ENCODE results near the gene SLC25A45. TPM values are rescaled to one million over a fixed set of nuclear protein-coding genes. Genes with fewer than 3 reads are reported as not detected.

The SLC25A45 gene
- total RNA-seq, 2 experiments from 2014 or later = 12.8 to 14.4 TPM

DNA sequence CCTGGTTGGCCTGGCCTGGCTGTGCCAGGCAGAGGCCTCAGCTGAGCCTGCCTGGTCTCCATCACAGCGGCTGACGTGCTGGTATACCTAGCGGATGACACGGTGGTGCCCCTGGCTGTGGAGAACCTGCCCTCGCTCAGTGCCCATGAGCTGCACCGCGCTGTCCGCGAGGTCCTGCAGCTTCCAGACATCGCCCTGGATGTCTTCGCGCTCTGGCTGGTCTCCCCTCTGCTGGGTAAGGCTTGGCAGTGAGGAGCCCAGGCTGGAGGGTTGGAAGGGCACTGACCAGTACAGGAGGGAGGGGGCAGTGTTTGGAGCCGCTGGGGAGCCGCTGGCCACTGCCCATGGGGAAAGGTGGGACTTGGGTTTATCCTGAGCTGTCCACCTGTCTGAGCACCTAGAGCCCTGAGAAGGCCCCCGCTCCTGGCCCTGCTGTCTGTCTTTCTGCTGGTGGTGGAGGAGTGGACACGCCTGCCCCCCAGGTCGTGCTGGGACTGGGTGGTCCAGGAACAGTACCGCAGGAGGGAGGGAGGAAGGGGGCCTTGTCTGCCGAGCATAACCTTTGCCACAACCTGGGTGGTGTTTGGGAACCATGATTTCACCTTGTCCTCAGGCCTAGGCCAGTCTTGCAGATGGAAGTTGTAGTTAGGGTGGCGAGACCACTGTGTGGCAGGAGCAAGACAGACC lies 7.0 kb upstream of the SLC25A45 start:
- ATAC-seq = no peak
- ChIA-PET POLR2A (interaction anchor here (0.6 to 18.5 kb wide), 4 partner anchors 32 to 484 kb away, joined by 3 to 339 read pairs (median 168); partner anchors contain the start of genes MALAT1 and NEAT1), CTCF (no interaction called here)
- H3K9me3 Mint-ChIP-seq = no peaks in the 10 kb centered on the region
- intact Hi-C loops (cut with micrococcal nuclease) = no loop called here
- peaks cover 63% of the 10 kb centered on the region for H3K4me1 Mint-ChIP-seq (ENCODE audit: low read depth)
- no peak overlapping the region for H3K4me3 Mint-ChIP-seq
- DNase-seq = no peak
- no peaks in the 10 kb centered on the region for H3K27me3 Mint-ChIP-seq
- TF ChIP-seq, protein P1, sequence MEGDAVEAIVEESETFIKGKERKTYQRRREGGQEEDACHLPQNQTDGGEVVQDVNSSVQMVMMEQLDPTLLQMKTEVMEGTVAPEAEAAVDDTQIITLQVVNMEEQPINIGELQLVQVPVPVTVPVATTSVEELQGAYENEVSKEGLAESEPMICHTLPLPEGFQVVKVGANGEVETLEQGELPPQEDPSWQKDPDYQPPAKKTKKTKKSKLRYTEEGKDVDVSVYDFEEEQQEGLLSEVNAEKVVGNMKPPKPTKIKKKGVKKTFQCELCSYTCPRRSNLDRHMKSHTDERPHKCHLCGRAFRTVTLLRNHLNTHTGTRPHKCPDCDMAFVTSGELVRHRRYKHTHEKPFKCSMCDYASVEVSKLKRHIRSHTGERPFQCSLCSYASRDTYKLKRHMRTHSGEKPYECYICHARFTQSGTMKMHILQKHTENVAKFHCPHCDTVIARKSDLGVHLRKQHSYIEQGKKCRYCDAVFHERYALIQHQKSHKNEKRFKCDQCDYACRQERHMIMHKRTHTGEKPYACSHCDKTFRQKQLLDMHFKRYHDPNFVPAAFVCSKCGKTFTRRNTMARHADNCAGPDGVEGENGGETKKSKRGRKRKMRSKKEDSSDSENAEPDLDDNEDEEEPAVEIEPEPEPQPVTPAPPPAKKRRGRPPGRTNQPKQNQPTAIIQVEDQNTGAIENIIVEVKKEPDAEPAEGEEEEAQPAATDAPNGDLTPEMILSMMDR (IDR thresholded peaks at IDR 0.05) = no peak
- H3K27ac Mint-ChIP-seq = peak overlapping the region; percentile 25
- H3K36me3 Mint-ChIP-seq (ENCODE audit: low read depth) = peaks cover 17% of the 10 kb centered on the region

DNA sequence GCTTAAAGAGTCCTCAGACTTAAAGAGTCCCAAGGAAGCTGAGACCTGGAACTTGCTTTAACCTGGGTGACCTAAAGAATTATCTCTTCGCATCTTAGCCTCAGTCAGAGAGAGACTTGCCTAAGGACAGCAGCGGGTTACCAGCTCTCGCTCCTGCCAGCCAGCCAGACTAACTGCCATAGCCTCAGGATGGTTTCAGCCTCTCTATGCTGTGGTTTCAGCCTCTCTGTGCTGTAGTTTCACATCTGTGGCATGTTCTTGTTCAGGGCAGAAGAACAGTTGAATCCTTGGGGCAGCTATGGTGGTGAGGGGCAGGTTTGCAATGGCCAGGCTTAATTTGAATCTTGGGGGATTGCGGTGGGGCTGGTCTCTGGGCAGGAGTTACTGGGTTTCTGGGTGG lies 6.3 kb upstream of the SLC25A45 start:
- Mint-ChIP-seq H3K27ac (peak overlapping the region; percentile 50), H3K4me3 (peak overlapping the region; percentile 39), H3K36me3 (ENCODE audit: low read depth) (peaks cover 17% of the 10 kb centered on the region), H3K27me3 (no peaks in the 10 kb centered on the region), H3K9me3 (no peaks in the 10 kb centered on the region), H3K4me1 (ENCODE audit: low read depth) (peaks cover 70% of the 10 kb centered on the region)
- intact Hi-C loops (cut with micrococcal nuclease) = no loop called here
- TF ChIP-seq, protein P1 (IDR thresholded peaks at IDR 0.05) = no peak
- ATAC-seq (no peak), DNase-seq (no peak)
- ChIA-PET CTCF (interaction anchor here (0.8 to 2.8 kb wide), 9 partner anchors 12 to 143 kb away, joined by 3 to 20 read pairs (median 4); no protein-coding TSS in a partner anchor), POLR2A (interaction anchor here (1.0 to 18.5 kb wide), 6 partner anchors 9 to 138 kb away, joined by 3 to 339 read pairs (median 4); partner anchors contain the start of genes MALAT1 and NEAT1)

DNA sequence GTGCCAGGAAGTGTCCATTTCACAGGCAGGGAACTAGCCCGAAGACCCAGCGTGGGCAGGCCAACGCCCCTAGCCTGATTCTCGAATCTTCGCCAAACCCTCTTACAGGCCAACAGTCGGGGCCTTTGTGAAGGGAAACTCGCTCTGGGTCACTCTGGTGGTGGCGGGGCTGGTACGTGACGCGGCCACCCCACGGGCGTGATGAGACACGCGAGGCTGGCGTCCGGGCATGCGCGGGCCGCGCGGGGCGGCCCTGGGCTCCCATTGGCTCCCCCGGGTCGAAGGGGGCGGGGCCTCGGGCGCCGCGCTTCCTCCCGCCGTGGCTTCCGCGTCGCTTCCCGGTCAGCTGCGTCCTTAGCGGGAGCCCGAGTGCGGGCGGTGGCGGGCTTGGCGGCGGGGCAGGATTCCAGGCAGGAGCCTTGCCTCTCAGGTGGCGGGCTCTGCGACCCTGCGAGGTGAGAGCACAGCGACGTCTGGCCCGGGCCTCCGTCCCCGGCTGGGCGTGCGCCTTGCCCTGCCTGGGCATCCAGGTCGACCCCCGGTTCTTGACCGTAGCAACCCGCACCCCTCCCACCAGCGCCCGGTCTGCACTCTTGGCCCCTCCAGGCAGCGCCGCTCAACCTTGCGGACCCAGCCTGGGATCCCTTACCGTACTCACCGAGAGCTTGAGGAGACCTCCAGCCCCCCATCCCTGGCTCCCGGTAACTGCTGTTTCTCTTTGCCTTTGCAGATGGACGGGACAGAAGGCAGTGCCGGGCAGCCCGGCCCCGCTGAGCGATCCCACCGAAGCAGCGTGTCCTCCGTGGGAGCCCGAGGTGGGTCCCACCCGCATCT lies 4.1 kb upstream of the SLC25A45 start, which contains the start of gene FRMD8:
Gene FRMD8, plus strand, starts transcription at position 331 of the 834 bp plus-strand sequence. Its CDS starts 400 bp downstream, at position 731.
- CTCF ChIA-PET = interaction anchor here (0.8 to 2.8 kb wide), 8 partner anchors 8 to 155 kb away, joined by 3 to 20 read pairs (median 4); no protein-coding TSS in a partner anchor
- peak; percentile 84 for DNase-seq

DNA sequence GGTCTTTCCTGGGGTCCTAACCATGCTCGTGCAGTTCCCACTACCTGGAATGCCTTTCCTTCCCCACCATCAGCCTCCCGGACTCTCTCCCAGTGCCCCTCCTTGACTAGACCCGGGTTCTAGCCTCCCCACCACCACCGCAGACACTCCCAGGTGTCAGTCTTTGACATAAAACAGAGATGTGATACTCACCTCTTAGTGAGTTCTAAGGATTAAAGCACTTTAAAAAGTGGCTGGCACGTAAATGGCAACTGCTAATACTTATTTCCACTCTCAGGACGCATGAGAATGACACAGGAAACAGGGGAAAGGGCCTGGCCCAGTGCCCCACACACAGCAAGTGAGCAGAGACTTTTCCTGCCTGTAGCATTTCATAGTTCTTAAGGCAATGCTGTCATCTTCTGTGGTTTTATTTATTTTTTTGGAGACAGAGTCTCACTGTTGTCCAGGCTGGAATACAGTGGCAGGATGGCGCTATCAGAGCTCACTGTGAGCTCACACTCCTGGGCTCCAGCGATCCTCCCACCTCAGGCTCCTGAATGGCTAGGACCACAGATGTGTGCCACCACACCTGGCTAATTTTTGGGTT lies 1.9 kb upstream of the SLC25A45 start:
- H3K9me3 Mint-ChIP-seq = no peaks in the 10 kb centered on the region
- ChIA-PET POLR2A (interaction anchor here (0.8 to 18.5 kb wide), 6 partner anchors 37 to 250 kb away, joined by 3 to 339 read pairs (median 3); partner anchors contain the start of genes MALAT1, NEAT1 and SYVN1), CTCF (interaction anchor here (1.8 to 6.1 kb wide), 2 partner anchors 32 to 126 kb away, joined by 5 to 37 read pairs; no protein-coding TSS in a partner anchor)
- ATAC-seq (no peak), DNase-seq (peak; percentile 62)
- H3K4me3 Mint-ChIP-seq = peak overlapping the region; percentile 78
- TF ChIP-seq, protein P1 (IDR thresholded peaks at IDR 0.05) = no peak
- intact Hi-C loops (cut with micrococcal nuclease) = loop anchor here (5.0 kb wide), 1 partner anchor 43 kb away; no protein-coding TSS in a partner anchor
- H3K4me1 Mint-ChIP-seq (ENCODE audit: low read depth) = peaks cover 64% of the 10 kb centered on the region
- peak overlapping the region; percentile 97 for H3K27ac Mint-ChIP-seq
- H3K36me3 Mint-ChIP-seq (ENCODE audit: low read depth) = peaks cover 10% of the 10 kb centered on the region
- no peaks in the 10 kb centered on the region for H3K27me3 Mint-ChIP-seq

More for the DNA sequence above, 4.1 kb upstream of the SLC25A45 start, which contains the start of gene FRMD8:
- H3K27me3 Mint-ChIP-seq = no peaks in the 10 kb centered on the region
- ATAC-seq = peak; percentile 28
- peak within 1 kb of the TSS; percentile 97 for H3K27ac Mint-ChIP-seq
- TF ChIP-seq, protein P1 (IDR thresholded peaks at IDR 0.05) = no peak
- H3K9me3 Mint-ChIP-seq = no peaks in the 10 kb centered on the region
- POLR2A ChIA-PET = interaction anchor here (1.1 to 18.5 kb wide), 5 partner anchors 10 to 189 kb away, joined by 3 to 339 read pairs (median 5); partner anchors contain the start of genes DPF2, EHBP1L1, MALAT1 and NEAT1
- intact Hi-C loops (cut with micrococcal nuclease) = no loop called here
- H3K36me3 Mint-ChIP-seq (ENCODE audit: low read depth) = peaks cover 16% of the 10 kb centered on the region
- H3K4me3 Mint-ChIP-seq = peak within 1 kb of the TSS; percentile 85
- peaks cover 75% of the 10 kb centered on the region for H3K4me1 Mint-ChIP-seq (ENCODE audit: low read depth)
